ENCODE data around the gene MYO1D.

DNA sequence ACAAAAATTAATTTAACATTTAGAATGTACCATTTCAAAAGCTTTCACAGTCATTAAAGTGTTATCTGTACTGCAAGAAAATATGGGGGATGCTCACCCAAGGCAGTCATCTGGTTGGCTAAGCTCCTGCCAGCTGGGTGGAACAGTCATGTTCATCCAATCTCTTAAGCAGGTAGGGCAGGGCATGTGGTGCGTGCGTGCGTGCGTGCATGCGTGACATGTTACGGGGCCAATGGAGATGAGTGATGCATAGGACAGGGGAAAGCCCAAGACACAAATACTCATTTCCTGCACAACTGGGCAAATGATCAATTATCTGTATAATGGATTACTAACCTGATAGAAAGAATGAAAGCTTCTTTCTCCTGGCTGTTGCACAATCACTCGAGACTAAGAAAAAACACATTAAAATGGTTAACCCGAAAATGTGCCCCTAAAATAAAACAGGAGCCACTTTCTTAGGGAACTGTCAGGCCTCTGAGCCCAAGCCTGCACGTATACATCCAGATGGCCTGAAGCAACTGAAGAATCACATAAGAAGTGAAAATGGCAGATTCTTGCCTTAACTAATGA is 104.4 kb downstream of the MYO1D start:
- TF ChIP-seq CTCF (IDR thresholded peaks at IDR 0.05) (no peak), POLR2A (IDR thresholded peaks at IDR 0.05) (no peak)
